GM18526 (cell line): ENCODE data around the gene GBX2.

Experiments used
- POLR2A ChIP-seq: IDR thresholded peaks from 3 replicates; pipeline ENCODE4 v1.6.1; 2011; ENCODE audit not compliant: insufficient read length; ENCODE audit errors: extremely low read depth

The GBX2 gene

GRCh38 chr2:236156095-236156859, 11.9 kb downstream of the GBX2 start:
- no peak for TF ChIP-seq POLR2A

- no peak for TF ChIP-seq POLR2A
Observed at GRCh38 chr2:236155406-236155805, 12.8 kb downstream of the GBX2 start.

- no peak for TF ChIP-seq POLR2A
Observed at GRCh38 chr2:236146436-236146835, 21.8 kb downstream of the GBX2 start.

GRCh38 chr2:236143811-236144210, 24.4 kb downstream of the GBX2 start:
- TF ChIP-seq POLR2A = no peak

- TF ChIP-seq POLR2A = no peak
Observed at GRCh38 chr2:236137066-236137465, 31.1 kb downstream of the GBX2 start.

GRCh38 chr2:236136538-236136937, 31.6 kb downstream of the GBX2 start:
- TF ChIP-seq POLR2A = no peak

GRCh38 chr2:236133410-236134012, 34.7 kb downstream of the GBX2 start:
- no peak for TF ChIP-seq POLR2A

GRCh38 chr2:236131073-236131692, 37.0 kb downstream of the GBX2 start:
- TF ChIP-seq POLR2A = no peak

GRCh38 chr2:236130349-236130998, 37.7 kb downstream of the GBX2 start:
- TF ChIP-seq POLR2A = no peak

GRCh38 chr2:236129935-236130334, 38.3 kb downstream of the GBX2 start:
- TF ChIP-seq POLR2A = no peak

- no peak for TF ChIP-seq POLR2A
Observed at GRCh38 chr2:236128321-236128720, 39.9 kb downstream of the GBX2 start.

GRCh38 chr2:236127010-236127409, 41.2 kb downstream of the GBX2 start:
- no peak for TF ChIP-seq POLR2A

GRCh38 chr2:236125541-236125940, 42.6 kb downstream of the GBX2 start:
- TF ChIP-seq POLR2A = no peak

GRCh38 chr2:236124182-236124893, 43.8 kb downstream of the GBX2 start:
- no peak for TF ChIP-seq POLR2A

GRCh38 chr2:236123716-236124115, 44.5 kb downstream of the GBX2 start:
- no peak for TF ChIP-seq POLR2A
